ENCODE data around the gene OR6Y1. TPM values are rescaled to one million over a fixed set of nuclear protein-coding genes. Genes with fewer than 3 reads are reported as not detected.

The OR6Y1 gene
- total RNA-seq, 1 experiment from 2014 or later: not detected

DNA sequence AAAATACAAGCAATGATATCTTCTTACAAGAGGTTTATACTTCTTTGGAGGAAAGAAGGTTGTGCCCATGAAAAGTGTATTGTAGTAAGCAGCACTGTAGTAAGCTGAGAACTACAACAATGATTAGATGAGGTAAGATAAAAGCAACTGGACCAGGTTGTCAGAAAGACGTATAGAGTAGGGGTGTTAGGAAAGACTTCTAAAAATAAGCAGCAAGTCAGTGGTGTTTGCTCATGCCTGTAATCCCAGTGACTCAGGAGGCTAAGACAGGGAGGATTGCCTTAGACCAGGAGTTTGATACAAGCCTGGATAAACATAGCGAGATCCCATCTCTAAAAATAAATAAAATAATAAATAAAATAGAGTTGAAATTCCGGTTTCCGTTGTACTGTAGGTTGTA lies 29.8 kb upstream of the OR6Y1 start:
- no peaks in the 10 kb centered on the region for H3K79me2 ChIP-seq (ENCODE audit: insufficient read depth, low read length)
- no peaks in the 10 kb centered on the region for H4K20me1 ChIP-seq (ENCODE audit: insufficient read depth)
- H3K36me3 ChIP-seq (ENCODE audit: control insufficient read depth in 1 of 2, insufficient read depth in 2 of 2, low read length in 2 of 2): no peaks in the 10 kb centered on the region
- no peak overlapping the region for H3K4me2 ChIP-seq (ENCODE audit: low read length)
- ChIA-PET POLR2A (no interaction called here), RAD21 (ENCODE audit: low non-redundant PET in 1 of 2, low total read pairs in 2 of 2, uncharacterized antibody in 2 of 2, unreplicated experiment in 2 of 2) (no interaction called here), CTCF (no interaction called here)
- TF ChIP-seq ELF1 (IDR thresholded peaks at IDR 0.05; ENCODE audit: borderline replicate concordance, low read depth) (no peak), TCF7L2 (IDR thresholded peaks at IDR 0.05; ENCODE audit: borderline replicate concordance, extremely low read depth, insufficient read depth, insufficient read length) (no peak), SIN3A (IDR thresholded peaks at IDR 0.05; ENCODE audit: low read depth) (no peak), EZH2 (IDR thresholded peaks at IDR 0.05) (no peak), SP1 (IDR thresholded peaks at IDR 0.05; ENCODE audit: low read depth) (no peak), ZNF274 (IDR thresholded peaks at IDR 0.05; ENCODE audit: low read depth, low read length) (no peak), FOSL1 (IDR thresholded peaks at IDR 0.05; ENCODE audit: low read depth) (no peak), POLR2AphosphoS5 (IDR thresholded peaks at IDR 0.05; ENCODE audit: low read depth, low read length) (no peak), EGR1 (IDR thresholded peaks at IDR 0.05; ENCODE audit: low read depth) (no peak), YY1 (IDR thresholded peaks at IDR 0.05; ENCODE audit: extremely low read depth, insufficient replicate concordance, low read depth, low read length) (no peak), JUND (IDR thresholded peaks at IDR 0.05) (no peak), RAD21 (IDR thresholded peaks at IDR 0.05; ENCODE audit: low read depth) (no peak), POLR2A (IDR thresholded peaks at IDR 0.05; ENCODE audit: borderline replicate concordance, extremely low read depth, insufficient read depth, insufficient read length) (no peak)
- TF ChIP-seq, protein P1, sequence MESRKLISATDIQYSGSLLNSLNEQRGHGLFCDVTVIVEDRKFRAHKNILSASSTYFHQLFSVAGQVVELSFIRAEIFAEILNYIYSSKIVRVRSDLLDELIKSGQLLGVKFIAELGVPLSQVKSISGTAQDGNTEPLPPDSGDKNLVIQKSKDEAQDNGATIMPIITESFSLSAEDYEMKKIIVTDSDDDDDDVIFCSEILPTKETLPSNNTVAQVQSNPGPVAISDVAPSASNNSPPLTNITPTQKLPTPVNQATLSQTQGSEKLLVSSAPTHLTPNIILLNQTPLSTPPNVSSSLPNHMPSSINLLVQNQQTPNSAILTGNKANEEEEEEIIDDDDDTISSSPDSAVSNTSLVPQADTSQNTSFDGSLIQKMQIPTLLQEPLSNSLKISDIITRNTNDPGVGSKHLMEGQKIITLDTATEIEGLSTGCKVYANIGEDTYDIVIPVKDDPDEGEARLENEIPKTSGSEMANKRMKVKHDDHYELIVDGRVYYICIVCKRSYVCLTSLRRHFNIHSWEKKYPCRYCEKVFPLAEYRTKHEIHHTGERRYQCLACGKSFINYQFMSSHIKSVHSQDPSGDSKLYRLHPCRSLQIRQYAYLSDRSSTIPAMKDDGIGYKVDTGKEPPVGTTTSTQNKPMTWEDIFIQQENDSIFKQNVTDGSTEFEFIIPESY (IDR thresholded peaks at IDR 0.05; ENCODE audit: extremely low read depth, insufficient replicate concordance, low read length): no peak
- TF ChIP-seq, protein P2, sequence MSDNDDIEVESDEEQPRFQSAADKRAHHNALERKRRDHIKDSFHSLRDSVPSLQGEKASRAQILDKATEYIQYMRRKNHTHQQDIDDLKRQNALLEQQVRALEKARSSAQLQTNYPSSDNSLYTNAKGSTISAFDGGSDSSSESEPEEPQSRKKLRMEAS (IDR thresholded peaks at IDR 0.05): no peak
- TF ChIP-seq, protein P3, sequence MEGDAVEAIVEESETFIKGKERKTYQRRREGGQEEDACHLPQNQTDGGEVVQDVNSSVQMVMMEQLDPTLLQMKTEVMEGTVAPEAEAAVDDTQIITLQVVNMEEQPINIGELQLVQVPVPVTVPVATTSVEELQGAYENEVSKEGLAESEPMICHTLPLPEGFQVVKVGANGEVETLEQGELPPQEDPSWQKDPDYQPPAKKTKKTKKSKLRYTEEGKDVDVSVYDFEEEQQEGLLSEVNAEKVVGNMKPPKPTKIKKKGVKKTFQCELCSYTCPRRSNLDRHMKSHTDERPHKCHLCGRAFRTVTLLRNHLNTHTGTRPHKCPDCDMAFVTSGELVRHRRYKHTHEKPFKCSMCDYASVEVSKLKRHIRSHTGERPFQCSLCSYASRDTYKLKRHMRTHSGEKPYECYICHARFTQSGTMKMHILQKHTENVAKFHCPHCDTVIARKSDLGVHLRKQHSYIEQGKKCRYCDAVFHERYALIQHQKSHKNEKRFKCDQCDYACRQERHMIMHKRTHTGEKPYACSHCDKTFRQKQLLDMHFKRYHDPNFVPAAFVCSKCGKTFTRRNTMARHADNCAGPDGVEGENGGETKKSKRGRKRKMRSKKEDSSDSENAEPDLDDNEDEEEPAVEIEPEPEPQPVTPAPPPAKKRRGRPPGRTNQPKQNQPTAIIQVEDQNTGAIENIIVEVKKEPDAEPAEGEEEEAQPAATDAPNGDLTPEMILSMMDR (IDR thresholded peaks at IDR 0.05 in 2 of 3, conservative IDR thresholded peaks at IDR 0.05 in 1 of 3; ENCODE audit: borderline replicate concordance in 1 of 3, insufficient read depth in 1 of 3, low read depth in 2 of 3, low read length in 2 of 3): no peak
- TF ChIP-seq, protein P4, sequence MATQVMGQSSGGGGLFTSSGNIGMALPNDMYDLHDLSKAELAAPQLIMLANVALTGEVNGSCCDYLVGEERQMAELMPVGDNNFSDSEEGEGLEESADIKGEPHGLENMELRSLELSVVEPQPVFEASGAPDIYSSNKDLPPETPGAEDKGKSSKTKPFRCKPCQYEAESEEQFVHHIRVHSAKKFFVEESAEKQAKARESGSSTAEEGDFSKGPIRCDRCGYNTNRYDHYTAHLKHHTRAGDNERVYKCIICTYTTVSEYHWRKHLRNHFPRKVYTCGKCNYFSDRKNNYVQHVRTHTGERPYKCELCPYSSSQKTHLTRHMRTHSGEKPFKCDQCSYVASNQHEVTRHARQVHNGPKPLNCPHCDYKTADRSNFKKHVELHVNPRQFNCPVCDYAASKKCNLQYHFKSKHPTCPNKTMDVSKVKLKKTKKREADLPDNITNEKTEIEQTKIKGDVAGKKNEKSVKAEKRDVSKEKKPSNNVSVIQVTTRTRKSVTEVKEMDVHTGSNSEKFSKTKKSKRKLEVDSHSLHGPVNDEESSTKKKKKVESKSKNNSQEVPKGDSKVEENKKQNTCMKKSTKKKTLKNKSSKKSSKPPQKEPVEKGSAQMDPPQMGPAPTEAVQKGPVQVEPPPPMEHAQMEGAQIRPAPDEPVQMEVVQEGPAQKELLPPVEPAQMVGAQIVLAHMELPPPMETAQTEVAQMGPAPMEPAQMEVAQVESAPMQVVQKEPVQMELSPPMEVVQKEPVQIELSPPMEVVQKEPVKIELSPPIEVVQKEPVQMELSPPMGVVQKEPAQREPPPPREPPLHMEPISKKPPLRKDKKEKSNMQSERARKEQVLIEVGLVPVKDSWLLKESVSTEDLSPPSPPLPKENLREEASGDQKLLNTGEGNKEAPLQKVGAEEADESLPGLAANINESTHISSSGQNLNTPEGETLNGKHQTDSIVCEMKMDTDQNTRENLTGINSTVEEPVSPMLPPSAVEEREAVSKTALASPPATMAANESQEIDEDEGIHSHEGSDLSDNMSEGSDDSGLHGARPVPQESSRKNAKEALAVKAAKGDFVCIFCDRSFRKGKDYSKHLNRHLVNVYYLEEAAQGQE (IDR thresholded peaks at IDR 0.05; ENCODE audit: low read depth): no peak
- TF ChIP-seq, protein P5, sequence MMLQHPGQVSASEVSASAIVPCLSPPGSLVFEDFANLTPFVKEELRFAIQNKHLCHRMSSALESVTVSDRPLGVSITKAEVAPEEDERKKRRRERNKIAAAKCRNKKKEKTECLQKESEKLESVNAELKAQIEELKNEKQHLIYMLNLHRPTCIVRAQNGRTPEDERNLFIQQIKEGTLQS (IDR thresholded peaks at IDR 0.05): no peak
- BruUV-seq (replicated peaks): no TSS peak
- H3K9ac ChIP-seq (ENCODE audit: low read length): no peak overlapping the region
- no peak for ATAC-seq
- H3K4me3 ChIP-seq (replicated peaks in 1 of 2; ENCODE audit: low read depth in 1 of 2, low read length in 2 of 2): no peak overlapping the region
- no peaks in the 10 kb centered on the region for H3K4me1 ChIP-seq (ENCODE audit: control insufficient read depth in 1 of 2, insufficient read depth in 2 of 2, low read length in 2 of 2)
- H3K9me3 ChIP-seq (ENCODE audit: control insufficient read depth in 1 of 2, insufficient read depth in 1 of 2, low read depth in 1 of 2, low read length in 2 of 2): no peaks in the 10 kb centered on the region
- no peak for DNase-seq (ENCODE audit: low read depth, low spot score)
- no peak overlapping the region for H2AFZ ChIP-seq (ENCODE audit: low read depth, low read length, poor library complexity, severe bottlenecking)
- H3K9me2 ChIP-seq (ENCODE audit: insufficient read depth): no peaks in the 10 kb centered on the region
- intact Hi-C loops (cut with micrococcal nuclease): no loop called here
- H3K27me3 ChIP-seq (ENCODE audit: insufficient read depth, low read length): no peaks in the 10 kb centered on the region
- H3K27ac ChIP-seq (ENCODE audit: low read depth, low read length): no peak overlapping the region

Data from HCT116 (cell line).